Measurements from ENCODE around the gene SUCO.

- TF ChIP-seq TAF1 (IDR thresholded peaks at IDR 0.05; ENCODE audit: low read depth) (no peak), EP300 (IDR thresholded peaks at IDR 0.05; ENCODE audit: borderline replicate concordance) (no peak), MAX (IDR thresholded peaks at IDR 0.05) (no peak), EGR1 (IDR thresholded peaks at IDR 0.05) (no peak), TCF12 (IDR thresholded peaks at IDR 0.05; ENCODE audit: low read depth) (no peak), CREB1 (IDR thresholded peaks at IDR 0.05; ENCODE audit: low read depth) (no peak), USF1 (IDR thresholded peaks at IDR 0.05) (no peak), YY1 (IDR thresholded peaks at IDR 0.05; ENCODE audit: low read depth) (no peak), CEBPB (IDR thresholded peaks at IDR 0.05) (no peak), FOXM1 (IDR thresholded peaks at IDR 0.05; ENCODE audit: borderline replicate concordance, low read depth) (no peak), REST (IDR thresholded peaks at IDR 0.05; ENCODE audit: low read depth) (no peak), NFIC (IDR thresholded peaks at IDR 0.05) (no peak)
These were observed 96.7 kb downstream of the SUCO start for GRCh38 chr1:172629638-172630037.
